ENCODE data around the gene SARNP. TPM values are rescaled to one million over a fixed set of nuclear protein-coding genes. Genes with fewer than 3 reads are reported as not detected.
A peak's percentile ranks its signal among the peaks of the same experiment; 100 is the strongest.

SARNP gene
- total and polyA plus RNA-seq, 9 of the 15 experiments (the other 6 are each of a cell fraction or from before 2014, with no cell fraction given), result 70.1 to 400 (median 198) TPM

GRCh38 chr12:55829967-55830600 is 12.6 kb upstream of the SARNP start (continued):
- TF ChIP-seq UBTF (IDR thresholded peaks at IDR 0.05; ENCODE audit: borderline replicate concordance in 1 of 2, low read depth in 2 of 2, low read length in 2 of 2) (no peak), ZC3H11A (IDR thresholded peaks at IDR 0.05; ENCODE audit: low read depth, low read length) (no peak), BMI1 (IDR thresholded peaks at IDR 0.05; ENCODE audit: low read length) (no peak), ZBTB11 (CRISPR knock-in tag; IDR thresholded peaks at IDR 0.05) (no peak), CXXC5 (CRISPR knock-in tag; IDR thresholded peaks at IDR 0.05) (no peak), C11orf30 (IDR thresholded peaks at IDR 0.05; ENCODE audit: low read depth) (no peak), IFI16 (CRISPR knock-in tag; IDR thresholded peaks at IDR 0.05) (no peak), AFF1 (IDR thresholded peaks at IDR 0.05; ENCODE audit: low read depth in 1 of 2, partially characterized antibody in 2 of 2) (no peak), RCOR1 (IDR thresholded peaks at IDR 0.05; ENCODE audit: borderline replicate concordance in 1 of 2, low read depth in 2 of 2, low read length in 2 of 2) (no peak), GABPB2 (CRISPR knock-in tag; conservative IDR thresholded peaks at IDR 0.05) (no peak), SMC3 (conservative IDR thresholded peaks at IDR 0.05; ENCODE audit: insufficient read depth, low read depth, low read length) (no peak), ZFX (CRISPR knock-in tag; IDR thresholded peaks at IDR 0.05) (peak; percentile 61), SRSF7 (optimal IDR thresholded peaks at IDR 0.05; ENCODE audit: low read depth, low read length) (no peak), PYGO2 (tag; IDR thresholded peaks at IDR 0.05) (no peak), ATF7 (IDR thresholded peaks at IDR 0.05) (no peak), BRF1 (IDR thresholded peaks at IDR 0.05; ENCODE audit: borderline replicate concordance, extremely low read depth, insufficient read length) (no peak)

Data from K562 (cell line).